Ectodermal cell (in vitro differentiated cells): ENCODE data around the gene NOXO1.
A peak's percentile ranks its signal among the peaks of the same experiment; 100 is the strongest.

Experiments used
- H3K27ac ChIP-seq: 2 replicates; pipeline ENCODE4 v1.7.0; 2013; ENCODE audit warnings: mild to moderate bottlenecking, low read depth, low read length; ENCODE audit not compliant: insufficient read depth, poor library complexity, severe bottlenecking
- H3K27me3 ChIP-seq: 2 replicates; pipeline ENCODE4 v1.7.0; 2013; ENCODE audit warnings: mild to moderate bottlenecking, low read length; ENCODE audit not compliant: insufficient read depth, control insufficient read depth, poor library complexity, severe bottlenecking
- H3K36me3 ChIP-seq: one replicate; pipeline ENCODE4 v1.7.0; 2013; ENCODE audit warnings: low read length; ENCODE audit not compliant: control insufficient read depth, insufficient read depth
- H3K4me1 ChIP-seq: one replicate; pipeline ENCODE4 v1.7.0; 2013; ENCODE audit warnings: low read length; ENCODE audit not compliant: control insufficient read depth, insufficient read depth
- H3K4me3 ChIP-seq: 2 replicates; pipeline ENCODE4 v1.7.0; 2013; ENCODE audit warnings: low read depth, low read length, control low read depth; ENCODE audit not compliant: insufficient read depth
- H3K9me3 ChIP-seq: 2 replicates; pipeline ENCODE4 v1.7.0; 2013; ENCODE audit warnings: mild to moderate bottlenecking, low read length, moderate library complexity; ENCODE audit not compliant: control insufficient read depth
- WGBS, 2 experiments: methylation state at CpG; one replicate each; pipeline ENCODE4 v1.1.7; 2013; ENCODE audit warnings: missing lambda C conversion rate in 2 of 2; 5-methylcytosine and 5-hydroxymethylcytosine counted together

Gene NOXO1

DNA sequence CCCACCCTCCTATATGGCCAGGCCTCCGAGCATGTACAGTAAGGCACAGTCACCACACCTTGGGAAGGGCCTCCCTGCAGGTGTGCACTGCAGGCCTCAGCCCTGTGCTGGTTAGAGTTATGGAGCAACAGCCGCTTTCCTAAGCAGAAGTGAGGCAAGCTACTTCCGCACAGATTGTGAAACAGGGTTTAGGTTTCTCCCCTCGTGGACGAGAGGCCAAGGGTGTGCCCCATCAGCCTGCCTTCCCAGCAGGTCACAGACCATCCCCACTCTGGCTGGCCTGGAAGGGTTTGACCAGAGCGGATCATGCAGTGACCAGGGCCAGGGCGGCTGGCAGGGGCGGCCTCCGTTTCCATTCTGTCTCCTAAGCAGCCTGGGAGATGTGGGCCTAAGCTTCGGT is 43.0 kb downstream of the NOXO1 start:
- Histone ChIP-seq H3K9me3 (no peaks in the 10 kb centered on the region), H3K36me3 (peaks cover 8% of the 10 kb centered on the region), H3K27me3 (no peaks in the 10 kb centered on the region), H3K27ac (no peak overlapping the region), H3K4me1 (peaks cover 5% of the 10 kb centered on the region), H3K4me3 (no peak overlapping the region)
- 96% methylated on average over 10 of the region's 10 CpGs for WGBS, 2 experiments

DNA sequence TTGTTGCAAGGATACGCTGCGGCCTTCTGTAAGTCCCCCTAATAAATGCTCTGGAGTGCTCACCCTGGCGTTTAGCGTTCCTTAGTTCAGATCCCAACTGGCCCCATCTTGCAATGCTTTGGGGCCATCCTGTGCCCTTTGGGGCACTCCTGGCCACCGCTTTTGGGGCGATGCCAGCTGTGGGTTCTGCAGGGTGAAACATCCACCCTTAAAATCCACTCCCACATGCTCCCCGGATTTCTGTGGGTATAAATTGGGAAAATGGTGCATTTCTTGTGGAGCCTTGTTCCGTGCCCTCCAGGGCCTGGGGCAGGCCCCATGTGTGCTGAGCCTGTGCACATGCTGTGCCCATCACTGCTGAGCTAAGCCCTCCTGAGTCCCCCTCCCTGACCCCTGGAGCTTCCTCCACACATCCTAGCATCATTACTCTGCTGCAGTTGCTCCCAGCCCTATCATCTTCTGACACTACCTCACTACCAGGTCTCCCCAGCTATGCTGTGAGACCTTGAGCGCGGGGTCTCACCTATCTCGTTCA is 44.3 kb downstream of the NOXO1 start:
- H3K27me3 ChIP-seq: no peaks in the 10 kb centered on the region
- H3K9me3 ChIP-seq: no peaks in the 10 kb centered on the region
- WGBS, 2 experiments: 94 to 95% methylated on average over 9 to 11 of the region's 11 CpGs
- H3K36me3 ChIP-seq: peaks cover 8% of the 10 kb centered on the region
- H3K27ac ChIP-seq: no peak overlapping the region
- peaks cover under 1% of the 10 kb centered on the region for H3K4me1 ChIP-seq
- no peak overlapping the region for H3K4me3 ChIP-seq

DNA sequence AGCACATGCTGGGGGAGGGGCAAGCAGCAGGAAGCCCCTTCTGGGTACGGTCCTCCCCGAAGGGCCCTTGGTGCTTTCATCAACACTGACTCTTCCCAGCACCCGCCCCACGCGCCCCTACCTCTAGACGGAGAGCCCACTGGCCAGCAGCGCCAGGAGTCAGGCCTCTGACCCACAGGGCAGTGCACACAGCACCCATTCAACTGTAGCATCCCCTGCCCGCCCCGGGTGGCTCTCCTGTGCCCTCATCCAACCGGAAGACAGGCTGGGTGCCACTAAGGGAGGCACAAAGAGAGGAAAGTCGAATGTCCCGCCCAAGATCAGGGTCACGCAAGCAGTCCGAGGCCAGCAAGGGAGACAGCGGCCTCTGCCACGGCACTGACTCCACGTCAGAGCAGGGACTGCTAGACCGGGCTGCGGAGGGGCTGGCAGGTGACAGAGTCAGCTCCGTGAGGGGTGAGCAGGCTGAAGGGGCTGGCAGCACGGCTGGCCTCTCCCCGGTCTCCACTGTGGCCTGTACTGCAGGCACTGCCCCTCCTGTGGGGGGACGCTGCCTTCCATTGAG is 48.1 kb downstream of the NOXO1 start:
- 81% methylated on average over 23 of the region's 23 CpGs for WGBS, 2 experiments
- Histone ChIP-seq H3K4me1 (no peaks in the 10 kb centered on the region), H3K36me3 (peaks cover 5% of the 10 kb centered on the region), H3K27ac (no peak overlapping the region), H3K27me3 (peaks cover 15% of the 10 kb centered on the region), H3K4me3 (no peak overlapping the region), H3K9me3 (no peaks in the 10 kb centered on the region)

DNA sequence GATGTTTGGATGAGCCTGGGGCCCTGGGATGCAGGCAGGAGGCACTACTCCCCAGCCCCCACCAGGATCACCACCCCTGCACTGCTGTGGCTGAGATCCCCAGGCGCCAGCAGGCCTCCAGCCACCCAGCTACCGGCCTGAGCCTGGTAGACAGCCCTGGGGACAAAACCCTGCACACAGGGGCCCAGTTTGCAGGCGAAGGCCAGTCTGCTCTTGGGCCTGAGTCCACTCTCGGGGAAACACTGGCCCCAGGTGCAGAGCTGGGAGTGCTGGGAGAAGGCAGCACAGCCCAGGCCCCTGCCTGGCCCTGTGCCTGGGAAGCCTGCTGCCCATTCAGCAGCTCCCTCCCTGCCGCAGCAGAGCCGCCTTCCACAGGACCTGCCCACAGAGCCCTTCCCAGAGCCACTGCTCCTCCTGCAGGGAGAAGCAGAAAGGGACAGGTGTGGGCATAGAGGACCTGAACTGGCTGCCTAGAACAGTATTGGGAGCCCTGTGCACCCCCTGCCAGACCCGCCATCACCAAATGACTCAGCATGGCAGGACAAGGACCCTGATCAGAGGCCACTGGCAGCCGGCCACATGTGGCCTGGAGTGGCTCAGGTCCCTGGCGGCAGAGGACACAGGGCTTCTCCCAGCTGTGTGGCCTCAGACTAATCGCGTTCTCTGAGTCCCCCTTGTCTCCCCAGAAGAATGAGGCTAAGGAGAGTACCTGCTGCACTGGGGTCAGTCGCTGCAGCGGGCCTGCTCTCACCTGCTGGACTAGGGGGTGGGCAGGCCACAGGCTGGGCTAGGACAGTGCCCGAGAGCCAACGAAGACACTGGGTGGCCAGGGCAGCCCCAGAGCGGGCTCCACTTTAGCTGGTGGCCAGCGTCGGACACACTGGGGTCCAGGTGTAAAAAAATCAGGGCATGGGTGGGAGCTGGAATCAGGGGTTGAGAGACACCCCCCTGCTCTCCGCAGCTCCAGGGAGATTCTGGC is 48.9 kb downstream of the NOXO1 start:
- Histone ChIP-seq H3K27me3 (peaks cover 15% of the 10 kb centered on the region), H3K27ac (no peak overlapping the region), H3K4me3 (no peak overlapping the region), H3K9me3 (no peaks in the 10 kb centered on the region), H3K36me3 (peaks cover under 1% of the 10 kb centered on the region), H3K4me1 (no peaks in the 10 kb centered on the region)
- 79 to 80% methylated on average over 19 of the region's 19 CpGs for WGBS, 2 experiments

DNA sequence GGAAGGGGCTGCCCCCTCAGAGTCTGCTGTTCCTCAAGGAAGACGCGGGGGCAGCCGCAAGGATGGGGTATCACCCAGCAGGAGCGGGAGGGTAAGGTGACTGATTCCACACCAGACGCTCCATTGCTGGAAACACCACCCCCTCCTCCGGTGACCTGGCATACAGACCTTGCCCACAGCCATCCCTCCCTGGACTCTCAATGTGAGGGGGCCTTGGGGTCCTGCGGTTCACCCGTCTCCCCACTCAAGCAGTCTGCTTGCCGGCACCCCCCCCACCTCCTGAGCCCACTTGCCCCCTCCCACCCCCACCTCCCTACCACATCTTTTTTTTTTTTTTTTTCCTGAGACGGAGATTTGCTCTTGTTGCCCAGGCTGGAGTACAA is 50.9 kb downstream of the NOXO1 start:
- no peak overlapping the region for H3K27ac ChIP-seq
- no peak overlapping the region for H3K4me3 ChIP-seq
- H3K27me3 ChIP-seq: peaks cover 15% of the 10 kb centered on the region
- H3K9me3 ChIP-seq: no peaks in the 10 kb centered on the region
- H3K4me1 ChIP-seq: no peaks in the 10 kb centered on the region
- no peaks in the 10 kb centered on the region for H3K36me3 ChIP-seq
- WGBS, 2 experiments: 87 to 90% methylated on average over 10 of the region's 10 CpGs

DNA sequence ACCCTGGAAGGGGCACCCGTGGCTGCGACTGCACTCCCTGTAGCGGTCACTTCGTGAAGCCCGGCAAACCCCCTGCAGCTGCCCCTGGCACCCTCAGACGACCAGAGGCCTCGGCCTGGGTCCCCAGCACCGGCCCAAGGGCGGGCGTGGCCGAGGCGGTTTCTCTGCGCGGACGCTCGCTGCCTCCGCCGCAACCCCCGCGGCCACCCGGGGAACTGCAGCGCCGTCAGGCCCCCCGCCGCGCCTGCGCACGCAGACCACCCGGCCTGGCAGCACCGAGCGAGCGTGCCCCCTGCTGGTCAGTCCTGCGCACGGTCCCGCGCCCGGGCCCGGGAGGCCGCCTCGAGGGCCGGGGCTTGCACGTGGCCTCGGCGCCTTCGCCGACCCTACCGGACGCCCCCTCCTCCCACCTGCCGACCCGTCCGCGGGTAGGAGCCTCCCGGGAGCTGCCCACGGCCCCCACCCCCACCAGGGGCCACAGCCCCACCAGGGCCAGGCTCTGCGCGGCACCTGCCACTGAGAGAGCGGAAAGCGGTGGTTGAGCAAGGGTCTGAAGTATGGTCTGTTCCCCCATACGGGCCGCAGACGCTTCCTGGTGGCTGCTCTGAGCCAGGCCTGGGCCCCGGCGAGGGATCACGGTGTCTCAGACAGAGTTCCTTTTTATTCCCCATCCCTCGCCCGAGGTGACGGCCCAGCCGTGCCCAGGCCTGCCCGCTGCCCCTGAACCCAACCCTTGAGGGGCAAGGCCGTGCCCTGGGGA is 51.5 kb downstream of the NOXO1 start:
- H3K36me3 ChIP-seq: no peaks in the 10 kb centered on the region
- H3K4me3 ChIP-seq: peak overlapping the region; percentile 35
- no peaks in the 10 kb centered on the region for H3K4me1 ChIP-seq
- H3K27me3 ChIP-seq: peaks cover 15% of the 10 kb centered on the region
- H3K9me3 ChIP-seq: no peaks in the 10 kb centered on the region
- H3K27ac ChIP-seq: no peak overlapping the region
- WGBS, 2 experiments: 16 to 17% methylated on average over 70 of the region's 70 CpGs

DNA sequence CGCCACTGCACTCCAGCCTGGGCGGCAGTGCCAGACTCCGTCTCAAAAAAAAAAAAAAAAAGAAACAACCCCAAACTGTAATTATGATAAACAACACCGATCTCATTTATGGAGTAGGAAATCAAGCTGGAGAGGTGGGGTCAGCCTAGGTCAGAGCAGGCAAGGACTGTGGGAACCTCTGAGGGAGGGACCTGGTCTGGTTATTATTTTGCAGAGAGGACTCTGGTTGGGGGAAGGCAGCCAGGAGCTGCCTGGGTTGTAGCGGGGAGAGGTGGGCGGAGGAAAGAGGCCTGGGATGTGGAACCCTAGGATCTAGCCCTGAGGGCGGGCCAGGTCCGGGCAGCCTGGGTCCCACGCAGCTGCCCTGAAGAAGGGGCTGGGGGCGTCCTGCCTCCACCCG is 52.2 kb downstream of the NOXO1 start:
- peak overlapping the region; percentile 35 for H3K4me3 ChIP-seq
- peaks cover 22% of the 10 kb centered on the region for H3K27me3 ChIP-seq
- no peaks in the 10 kb centered on the region for H3K36me3 ChIP-seq
- no peaks in the 10 kb centered on the region for H3K9me3 ChIP-seq
- 38% methylated on average over 11 of the region's 11 CpGs for WGBS, 2 experiments
- H3K4me1 ChIP-seq: no peaks in the 10 kb centered on the region
- no peak overlapping the region for H3K27ac ChIP-seq
